ENCODE results near the gene CEP120. TPM values are rescaled to one million over a fixed set of nuclear protein-coding genes. Genes with fewer than 3 reads are reported as not detected.
"Not testable (repeated sequence)": the region's sequence is repeated elsewhere in the genome, so short reads cannot be mapped to it uniquely, and the experiment has no call there.

The CEP120 gene
- 20.3 TPM for polyA plus RNA-seq (2013, experiment 1 of 4)
- polyA plus RNA-seq (2013, experiment 2 of 4): 21.8 TPM
- 15.2 TPM for polyA plus RNA-seq (2013, experiment 3 of 4)
- polyA plus RNA-seq (2013, experiment 4 of 4): 16.8 TPM

- WGBS, 2 experiments: 1 to 3% methylated on average over 47 of the region's 47 CpGs
- Histone ChIP-seq H3K4me3 (ENCODE audit: insufficient read depth, low read depth, low read length) (peak within 1 kb of the TSS; percentile 80), H3K27ac (ENCODE audit: insufficient read depth, low read depth, low read length, poor library complexity, severe bottlenecking) (peak within 1 kb of the TSS; percentile 45), H3K27me3 (ENCODE audit: control insufficient read depth, insufficient read depth, low read length, poor library complexity, severe bottlenecking) (no peaks in the 10 kb centered on the region), H3K9me3 (ENCODE audit: control insufficient read depth, low read length) (no peaks in the 10 kb centered on the region), H3K36me3 (ENCODE audit: control insufficient read depth, insufficient read depth, low read length) (no peaks in the 10 kb centered on the region), H3K4me1 (ENCODE audit: control insufficient read depth, insufficient read depth, low read length) (no peaks in the 10 kb centered on the region)
These were observed at the start of gene CEP120 for GRCh38 chr5:123423278-123424149. Gene CEP120 (minus strand): TSS chr5:123423403. CDS start chr5:123422998, 405 bp downstream.

- Histone ChIP-seq H3K4me1 (ENCODE audit: control insufficient read depth, insufficient read depth, low read length) (no peaks in the 10 kb centered on the region), H3K27me3 (ENCODE audit: control insufficient read depth, insufficient read depth, low read length, poor library complexity, severe bottlenecking) (no peaks in the 10 kb centered on the region), H3K9me3 (ENCODE audit: control insufficient read depth, low read length) (no peaks in the 10 kb centered on the region), H3K27ac (ENCODE audit: insufficient read depth, low read depth, low read length, poor library complexity, severe bottlenecking) (no peak overlapping the region), H3K4me3 (ENCODE audit: insufficient read depth, low read depth, low read length) (no peak overlapping the region), H3K36me3 (ENCODE audit: control insufficient read depth, insufficient read depth, low read length) (no peaks in the 10 kb centered on the region)
- WGBS, 2 experiments: 86 to 88% methylated on average over 8 of the region's 8 CpGs
These were observed 49.1 kb upstream of the CEP120 start for GRCh38 chr5:123472150-123472924.

- H3K4me3 ChIP-seq (ENCODE audit: insufficient read depth, low read depth, low read length): no peak overlapping the region
- no peaks in the 10 kb centered on the region for H3K36me3 ChIP-seq (ENCODE audit: control insufficient read depth, insufficient read depth, low read length)
- 94 to 100% methylated on average over 3 of the region's 3 CpGs for WGBS, 2 experiments
- no peaks in the 10 kb centered on the region for H3K27me3 ChIP-seq (ENCODE audit: control insufficient read depth, insufficient read depth, low read length, poor library complexity, severe bottlenecking)
- no peaks in the 10 kb centered on the region for H3K4me1 ChIP-seq (ENCODE audit: control insufficient read depth, insufficient read depth, low read length)
- no peak overlapping the region for H3K27ac ChIP-seq (ENCODE audit: insufficient read depth, low read depth, low read length, poor library complexity, severe bottlenecking)
- no peaks in the 10 kb centered on the region for H3K9me3 ChIP-seq (ENCODE audit: control insufficient read depth, low read length)
These were observed 48.2 kb upstream of the CEP120 start for GRCh38 chr5:123471385-123471784.

GRCh38 chr5:123466839-123467238 lies 43.6 kb upstream of the CEP120 start:
- 76 to 94% methylated on average over 1 of the region's 1 CpG for WGBS, 2 experiments
- H3K36me3 ChIP-seq (ENCODE audit: control insufficient read depth, insufficient read depth, low read length); H3K27me3 ChIP-seq (ENCODE audit: control insufficient read depth, insufficient read depth, low read length, poor library complexity, severe bottlenecking); H3K27ac ChIP-seq (ENCODE audit: insufficient read depth, low read depth, low read length, poor library complexity, severe bottlenecking); H3K4me3 ChIP-seq (ENCODE audit: insufficient read depth, low read depth, low read length); H3K4me1 ChIP-seq (ENCODE audit: control insufficient read depth, insufficient read depth, low read length); H3K9me3 ChIP-seq (ENCODE audit: control insufficient read depth, low read length): not testable (repeated sequence)

GRCh38 chr5:123460296-123460729 lies 37.1 kb upstream of the CEP120 start:
- Histone ChIP-seq H3K4me1 (ENCODE audit: control insufficient read depth, insufficient read depth, low read length) (no peaks in the 10 kb centered on the region), H3K36me3 (ENCODE audit: control insufficient read depth, insufficient read depth, low read length) (no peaks in the 10 kb centered on the region), H3K27ac (ENCODE audit: insufficient read depth, low read depth, low read length, poor library complexity, severe bottlenecking) (no peak overlapping the region), H3K4me3 (ENCODE audit: insufficient read depth, low read depth, low read length) (no peak overlapping the region), H3K9me3 (ENCODE audit: control insufficient read depth, low read length) (no peaks in the 10 kb centered on the region), H3K27me3 (ENCODE audit: control insufficient read depth, insufficient read depth, low read length, poor library complexity, severe bottlenecking) (no peaks in the 10 kb centered on the region)
- 43 to 46% methylated on average over 2 of the region's 2 CpGs for WGBS, 2 experiments

- H3K9me3 ChIP-seq (ENCODE audit: control insufficient read depth, low read length): not testable (repeated sequence)
- 100% methylated on average over 2 of the region's 4 CpGs for WGBS, 2 experiments
These were observed 35.8 kb upstream of the CEP120 start for GRCh38 chr5:123458994-123459393.

GRCh38 chr5:123456242-123456641 lies 33.0 kb upstream of the CEP120 start:
- no peaks in the 10 kb centered on the region for H3K4me1 ChIP-seq (ENCODE audit: control insufficient read depth, insufficient read depth, low read length)
- WGBS, 2 experiments: 93 to 100% methylated on average over 1 of the region's 1 CpG
- no peaks in the 10 kb centered on the region for H3K27me3 ChIP-seq (ENCODE audit: control insufficient read depth, insufficient read depth, low read length, poor library complexity, severe bottlenecking)
- no peak overlapping the region for H3K27ac ChIP-seq (ENCODE audit: insufficient read depth, low read depth, low read length, poor library complexity, severe bottlenecking)
- no peaks in the 10 kb centered on the region for H3K9me3 ChIP-seq (ENCODE audit: control insufficient read depth, low read length)
- no peak overlapping the region for H3K4me3 ChIP-seq (ENCODE audit: insufficient read depth, low read depth, low read length)
- no peaks in the 10 kb centered on the region for H3K36me3 ChIP-seq (ENCODE audit: control insufficient read depth, insufficient read depth, low read length)

More at GRCh38 chr5:123458994-123459393, 35.8 kb upstream of the CEP120 start:
- not testable (repeated sequence) for H3K4me1 ChIP-seq (ENCODE audit: control insufficient read depth, insufficient read depth, low read length); H3K36me3 ChIP-seq (ENCODE audit: control insufficient read depth, insufficient read depth, low read length); H3K27ac ChIP-seq (ENCODE audit: insufficient read depth, low read depth, low read length, poor library complexity, severe bottlenecking); H3K27me3 ChIP-seq (ENCODE audit: control insufficient read depth, insufficient read depth, low read length, poor library complexity, severe bottlenecking); H3K4me3 ChIP-seq (ENCODE audit: insufficient read depth, low read depth, low read length)

- Histone ChIP-seq H3K4me1 (ENCODE audit: control insufficient read depth, insufficient read depth, low read length) (no peaks in the 10 kb centered on the region), H3K36me3 (ENCODE audit: control insufficient read depth, insufficient read depth, low read length) (no peaks in the 10 kb centered on the region), H3K9me3 (ENCODE audit: control insufficient read depth, low read length) (no peaks in the 10 kb centered on the region), H3K4me3 (ENCODE audit: insufficient read depth, low read depth, low read length) (no peak overlapping the region), H3K27ac (ENCODE audit: insufficient read depth, low read depth, low read length, poor library complexity, severe bottlenecking) (no peak overlapping the region), H3K27me3 (ENCODE audit: control insufficient read depth, insufficient read depth, low read length, poor library complexity, severe bottlenecking) (no peaks in the 10 kb centered on the region)
- 80 to 92% methylated on average over 2 of the region's 2 CpGs for WGBS, 2 experiments
These were observed 32.4 kb upstream of the CEP120 start for GRCh38 chr5:123455640-123456039.

- no peaks in the 10 kb centered on the region for H3K36me3 ChIP-seq (ENCODE audit: control insufficient read depth, insufficient read depth, low read length)
- no peak overlapping the region for H3K27ac ChIP-seq (ENCODE audit: insufficient read depth, low read depth, low read length, poor library complexity, severe bottlenecking)
- WGBS, 2 experiments: 90 to 92% methylated on average over 2 of the region's 3 CpGs
- H3K4me3 ChIP-seq (ENCODE audit: insufficient read depth, low read depth, low read length): no peak overlapping the region
- no peaks in the 10 kb centered on the region for H3K9me3 ChIP-seq (ENCODE audit: control insufficient read depth, low read length)
- H3K4me1 ChIP-seq (ENCODE audit: control insufficient read depth, insufficient read depth, low read length): no peaks in the 10 kb centered on the region
- no peaks in the 10 kb centered on the region for H3K27me3 ChIP-seq (ENCODE audit: control insufficient read depth, insufficient read depth, low read length, poor library complexity, severe bottlenecking)
These were observed 31.9 kb upstream of the CEP120 start for GRCh38 chr5:123455095-123455494.

All from ectodermal cell (in vitro differentiated cells).